GM19240 (cell line): ENCODE results near the gene TMCC3.

ENCODE experiments used
- DNase-seq: peaks from one replicate; pipeline ENCODE4 v3.0.0; 2011; ENCODE audit warnings: low spot score; ENCODE audit not compliant: insufficient read length

The TMCC3 gene

GRCh38 chr12:94535510-94535921 lies 114.8 kb downstream of the TMCC3 start:
- no peak for DNase-seq

- no peak for DNase-seq
These were observed 115.4 kb downstream of the TMCC3 start for GRCh38 chr12:94534774-94535509.

DNA sequence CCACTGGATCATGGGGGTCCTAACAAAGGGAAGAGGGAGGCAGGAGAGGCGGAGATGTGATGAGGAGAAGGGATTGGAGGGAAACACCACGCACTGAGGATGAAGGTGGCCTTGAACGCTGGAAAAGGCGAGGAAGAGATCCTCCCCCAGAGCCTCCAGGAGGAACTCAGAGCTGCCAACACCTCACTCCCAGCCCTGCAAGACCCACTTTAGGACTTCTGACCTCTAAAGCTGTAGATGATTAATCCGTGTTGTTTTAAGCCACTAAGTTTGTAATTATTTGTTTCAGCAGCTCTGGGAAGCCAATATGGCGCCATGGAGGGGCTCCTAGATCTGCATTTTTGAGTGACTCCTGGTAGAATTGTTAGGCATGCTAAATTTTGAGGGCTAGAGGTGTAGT lies 116.1 kb downstream of the TMCC3 start:
- no peak for DNase-seq

- peak; percentile 59 for DNase-seq
These were observed 117.6 kb downstream of the TMCC3 start for GRCh38 chr12:94532490-94533422.

- no peak for DNase-seq
These were observed 119.1 kb downstream of the TMCC3 start for GRCh38 chr12:94531196-94531720.

DNA sequence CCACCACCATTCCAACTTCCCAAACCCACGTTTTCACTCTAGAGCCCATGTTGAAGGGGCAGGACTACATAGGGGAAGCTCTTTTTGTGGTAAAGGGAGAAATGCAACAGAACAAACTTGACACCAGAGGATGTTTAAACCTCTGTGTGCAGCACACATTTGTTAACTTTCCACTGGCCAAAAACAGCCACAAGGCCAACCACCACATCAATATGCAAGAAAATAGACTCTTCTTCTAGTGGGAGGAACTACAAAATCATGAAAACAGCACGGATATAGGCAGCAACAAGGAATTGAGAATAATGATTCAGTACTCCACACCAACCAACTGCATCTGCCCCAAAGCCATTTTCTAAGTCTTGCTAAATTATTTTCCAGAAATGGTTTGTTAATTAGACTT lies 124.4 kb downstream of the TMCC3 start:
- no peak for DNase-seq
